ENCODE results near the gene KRTAP10-9.
"Not testable (repeated sequence)": the region's sequence is repeated elsewhere in the genome, so short reads cannot be mapped to it uniquely, and the experiment has no call there.

Gene KRTAP10-9

GRCh38 chr21:44644878-44645277, 18.0 kb downstream of the KRTAP10-9 start:
- no peak for DNase-seq

GRCh38 chr21:44646366-44647221, 19.7 kb downstream of the KRTAP10-9 start, which contains the start of gene KRTAP10-11:
KRTAP10-11 (plus strand) TSS chr21:44646414; CDS start chr21:44646459, 45 bp downstream.
- not testable (repeated sequence) for DNase-seq

DNA sequence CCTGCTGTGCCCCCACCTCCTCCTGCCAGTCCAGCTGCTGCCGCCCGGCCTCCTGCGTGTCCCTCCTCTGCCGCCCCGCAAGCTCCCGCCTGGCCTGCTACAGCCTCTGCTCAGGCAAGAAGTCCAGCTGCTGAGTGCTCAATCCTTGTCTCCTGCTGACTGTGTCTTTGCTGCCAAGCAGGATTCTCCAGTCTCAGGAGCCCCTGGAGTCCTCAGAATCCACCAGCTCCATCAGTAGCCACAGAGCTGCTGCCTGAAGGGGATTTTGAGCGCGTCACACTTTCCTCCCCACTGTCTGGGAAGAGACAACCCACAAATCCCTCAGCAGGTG, 20.3 kb downstream of the KRTAP10-9 start:
- no peak for DNase-seq

- no peak for DNase-seq
Observed at GRCh38 chr21:44648557-44649311, 21.8 kb downstream of the KRTAP10-9 start.

DNA sequence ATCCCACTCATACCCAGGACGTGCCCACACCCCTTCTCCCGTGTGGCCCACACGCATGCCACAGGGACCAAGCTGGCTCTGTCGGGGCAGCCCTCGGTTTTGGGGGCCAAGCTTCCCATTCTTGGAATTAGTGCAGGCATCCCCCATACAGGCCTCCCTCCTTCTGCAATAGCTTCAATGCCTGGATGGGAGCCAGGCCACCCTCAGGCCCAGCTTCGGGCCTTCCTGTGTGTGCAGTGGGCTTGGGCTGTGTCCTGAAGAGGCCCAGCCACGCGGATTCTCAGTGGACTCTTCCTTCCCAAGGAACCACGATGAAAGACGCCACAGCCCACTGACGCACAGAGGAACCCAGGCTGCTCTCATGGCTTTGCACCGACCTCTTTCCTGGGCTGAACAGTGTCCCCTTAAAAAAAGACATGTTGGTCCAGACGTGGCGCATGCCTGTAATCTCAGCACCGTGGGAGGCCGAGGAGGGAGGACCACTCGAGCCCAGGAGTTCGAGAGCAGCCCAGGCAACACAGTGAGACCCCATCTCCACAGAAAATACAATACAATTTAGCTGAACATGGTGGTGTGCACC, 22.7 kb downstream of the KRTAP10-9 start:
- DNase-seq, result no peak

GRCh38 chr21:44650265-44650972, 23.5 kb downstream of the KRTAP10-9 start:
- no peak for DNase-seq

GRCh38 chr21:44650973-44651675, 24.2 kb downstream of the KRTAP10-9 start:
- no peak for DNase-seq

DNA sequence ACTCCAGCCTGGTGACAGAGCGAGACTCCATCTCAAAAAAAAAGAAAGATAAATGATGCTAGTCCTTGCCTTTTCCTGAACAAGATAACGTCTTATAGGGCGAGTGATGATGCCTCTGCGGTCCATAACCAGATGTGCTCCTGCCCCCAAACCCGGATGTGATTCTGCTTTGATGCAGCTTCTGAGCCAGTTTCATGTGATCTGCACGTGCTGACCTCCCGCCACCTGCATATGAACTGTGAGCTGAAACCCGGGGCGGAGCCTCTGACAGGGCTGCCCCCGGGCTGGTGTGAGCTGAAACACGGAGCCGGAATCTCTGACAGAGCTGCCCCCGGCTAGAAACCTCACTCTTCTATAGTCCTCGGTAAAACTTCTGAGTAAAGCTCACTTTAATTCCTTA, 26.2 kb downstream of the KRTAP10-9 start:
- DNase-seq, result no peak

DNA sequence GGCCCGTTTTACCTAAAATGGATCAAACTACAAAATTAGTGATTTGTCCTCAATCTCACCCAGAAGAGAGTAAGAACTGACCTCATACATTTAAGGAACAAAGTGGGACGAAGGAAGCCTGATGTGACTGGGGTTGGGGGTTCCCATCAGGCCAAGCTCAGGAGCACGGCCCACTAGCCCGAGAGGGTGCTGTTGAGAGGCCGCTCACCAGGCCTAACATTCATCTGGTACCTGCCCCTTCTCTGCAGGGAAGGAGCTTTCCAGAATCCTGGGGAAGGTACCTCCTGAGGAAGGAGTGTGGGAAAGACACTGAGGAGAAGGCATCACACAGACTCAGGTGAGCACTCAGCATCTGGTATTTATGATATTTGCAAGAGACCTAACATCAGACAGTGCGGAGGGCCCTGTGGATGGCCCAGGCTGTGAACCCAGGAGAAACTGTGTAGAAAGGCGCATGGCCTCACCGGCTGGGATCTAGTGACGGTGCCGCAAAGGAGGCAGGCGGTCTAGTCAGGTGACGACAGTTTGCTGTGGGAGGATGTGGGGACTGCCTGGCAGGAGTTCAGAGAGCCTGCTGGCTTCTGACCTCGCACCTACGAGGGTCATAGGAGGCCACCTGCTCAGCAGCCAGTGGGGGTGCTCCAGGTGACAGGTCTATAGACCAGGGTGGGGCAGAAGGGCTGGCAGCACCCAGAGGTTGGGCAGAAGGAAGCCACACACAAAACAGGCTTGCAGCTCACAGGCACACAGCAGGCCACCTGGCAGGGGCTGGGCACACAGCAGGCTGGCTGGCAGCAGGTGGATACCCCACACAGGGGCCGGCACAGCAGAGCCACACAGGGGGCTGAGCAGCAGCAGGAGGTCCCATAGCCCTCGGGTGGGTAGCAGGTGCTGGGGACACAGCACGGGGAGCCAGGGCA, 27.0 kb downstream of the KRTAP10-9 start:
- DNase-seq, result no peak

DNA sequence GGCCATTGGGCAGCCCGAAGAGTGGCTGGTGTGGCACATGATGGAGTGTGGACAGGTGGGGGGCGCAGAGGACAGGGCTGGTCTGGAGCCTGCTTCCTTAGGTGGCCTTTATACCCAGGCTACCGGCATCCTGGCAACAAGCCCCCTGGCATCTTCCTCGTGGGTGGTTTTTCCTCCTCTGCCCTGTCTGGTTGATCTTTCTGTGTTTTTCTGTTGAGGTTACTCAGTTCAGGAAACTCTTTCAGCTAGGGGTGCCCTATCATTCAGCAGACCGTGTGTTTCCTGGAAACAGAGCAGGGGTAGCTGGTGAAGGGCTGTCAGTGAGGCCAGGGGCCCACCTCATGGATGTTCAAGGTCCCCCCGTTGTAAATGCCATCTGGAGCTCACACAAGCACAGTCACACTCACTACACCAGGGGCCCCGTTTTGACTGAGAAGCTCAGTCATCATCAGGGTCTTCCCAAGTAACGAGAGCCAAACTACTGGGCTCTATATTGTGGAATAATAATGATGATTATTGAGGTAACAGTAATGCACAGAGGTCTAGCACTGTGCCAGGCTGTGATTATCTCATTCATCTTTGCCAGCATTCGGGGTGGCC, 27.8 kb downstream of the KRTAP10-9 start, which contains the start of gene KRTAP12-4:
Gene KRTAP12-4 (minus strand): TSS at position 84 of the 600 bp plus-strand sequence. CDS start 45 bp downstream, at position 39.
- DNase-seq, result no peak

GRCh38 chr21:44656868-44657267, 30.0 kb downstream of the KRTAP10-9 start:
- DNase-seq, result no peak

- DNase-seq, result no peak
Observed at GRCh38 chr21:44657635-44658540, 31.0 kb downstream of the KRTAP10-9 start, which contains the start of gene KRTAP12-3. KRTAP12-3 (plus strand) TSS chr21:44657932; CDS start chr21:44657980, 48 bp downstream.

- DNase-seq, result no peak
Observed at GRCh38 chr21:44658541-44658910, 31.6 kb downstream of the KRTAP10-9 start.

- no peak for DNase-seq
Observed at GRCh38 chr21:44658913-44659595, 32.2 kb downstream of the KRTAP10-9 start.

DNA sequence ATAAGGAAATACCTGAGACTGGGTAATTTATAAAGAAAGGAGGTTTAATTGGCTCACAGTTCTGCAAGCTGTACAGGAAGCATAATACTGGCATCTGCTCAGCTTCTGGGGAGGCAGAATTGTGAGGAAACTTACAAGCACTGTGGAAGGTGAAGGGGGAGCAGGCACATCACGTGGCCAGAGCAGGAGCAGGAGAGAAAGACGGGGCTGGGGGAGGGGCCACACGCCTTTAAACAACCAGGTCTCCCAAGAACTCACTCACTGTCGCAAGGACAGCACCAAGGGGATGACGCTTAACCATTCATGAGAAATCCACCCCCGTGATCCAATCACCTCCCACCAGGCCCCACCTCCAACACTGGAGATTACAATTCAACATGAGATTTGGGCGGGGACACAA, 34.7 kb downstream of the KRTAP10-9 start:
- not testable (repeated sequence) for DNase-seq

DNA sequence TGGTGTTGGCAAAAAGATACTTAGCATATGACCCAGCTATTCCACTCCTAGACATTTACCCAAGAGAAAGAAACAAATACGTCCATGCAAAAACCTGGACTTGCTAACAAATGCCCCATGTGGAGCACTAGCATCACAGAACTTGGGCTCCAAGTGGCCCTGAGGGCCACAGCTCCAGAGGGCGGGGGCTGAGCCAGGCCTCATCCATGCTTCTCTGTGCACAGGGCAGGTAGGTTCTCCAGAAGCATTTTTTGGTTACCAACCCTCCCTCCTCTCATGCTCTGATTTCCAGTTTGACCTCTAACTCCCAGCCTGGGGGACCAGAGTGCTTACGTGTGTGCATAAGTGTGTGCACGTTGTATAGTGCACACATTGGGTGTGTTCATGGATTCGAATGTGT, 37.8 kb downstream of the KRTAP10-9 start:
- DNase-seq, result no peak

DNA sequence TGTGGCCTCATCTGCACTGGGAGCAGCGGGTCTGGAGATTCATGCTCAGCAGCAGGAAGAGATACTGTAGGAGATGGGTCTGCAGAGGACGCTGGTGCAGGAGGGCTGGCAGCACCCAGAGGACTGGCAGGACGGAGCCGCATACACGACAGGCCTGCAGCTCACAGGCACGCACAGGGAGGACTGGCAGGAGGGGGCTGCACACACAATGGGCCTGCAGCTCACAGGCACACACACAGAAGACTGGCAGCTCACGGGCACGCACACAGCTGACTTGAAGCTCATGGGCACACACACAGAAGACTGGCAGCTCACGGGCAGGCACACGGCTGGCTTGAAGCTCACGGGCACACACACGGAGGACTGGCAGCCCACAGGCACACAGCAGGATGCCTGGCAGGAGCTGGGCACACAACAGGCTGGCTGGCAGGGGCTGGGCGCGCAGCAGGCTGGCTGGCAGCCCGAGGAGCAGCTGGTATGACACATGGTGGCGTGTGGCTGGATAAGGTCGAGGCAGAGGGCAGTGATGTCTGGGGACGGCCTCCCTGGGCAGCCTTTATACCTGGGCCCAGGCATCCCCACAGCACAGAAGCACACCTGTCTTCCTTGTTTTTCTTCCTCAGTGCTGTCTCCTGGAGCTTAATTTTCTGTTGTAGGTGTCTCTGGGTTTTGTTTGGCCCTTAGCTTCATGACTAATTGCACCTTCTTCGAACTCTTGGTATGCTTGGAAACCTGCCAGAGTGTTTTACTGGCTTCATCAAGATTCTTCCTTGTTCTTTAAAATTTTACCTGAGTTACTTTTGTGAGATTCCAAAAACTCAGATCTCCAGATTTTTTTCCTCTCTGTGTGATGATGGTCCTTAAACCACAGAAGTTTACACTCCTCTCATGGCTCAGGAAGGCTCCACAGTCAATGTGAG, 39.8 kb downstream of the KRTAP10-9 start, which contains the start of gene KRTAP12-2:
Gene KRTAP12-2 (minus strand): TSS at position 527 of the 920 bp plus-strand sequence. CDS start 41 bp downstream, at position 486.
- no peak for DNase-seq

- no peak for DNase-seq
Observed at GRCh38 chr21:44667612-44668011, 40.7 kb downstream of the KRTAP10-9 start.

All from bone marrow (tissue), 2 donors.